Astrocyte of the spinal cord (primary cell): Measurements from ENCODE around the gene SMIM22.

ENCODE experiments used
- DNase-seq: peaks from one replicate; pipeline ENCODE4 v3.0.0; 2011; ENCODE audit warnings: low read depth, low spot score
- H3K4me3 ChIP-seq: 2 replicates; pipeline ENCODE4 v1.5.1; 2011; ENCODE audit warnings: low read depth, mild to moderate bottlenecking, low read length, moderate library complexity
- CTCF ChIP-seq: IDR thresholded peaks from 2 replicates; pipeline ENCODE4 v1.5.1; 2012; ENCODE audit warnings: low read depth, mild to moderate bottlenecking, low read length, inconsistent platforms
- in situ Hi-C: cut with HindIII; loops from 2 replicates; pipeline ENCODE4 v1.10.0; 2017; ENCODE audit warnings: low sequenced_read_pairs

Gene SMIM22

GRCh38 chr16:4795181-4795827 is at the start of gene SMIM22:
Gene SMIM22, plus strand, starts transcription at chr16:4795369. Its CDS starts 366 bp downstream, at chr16:4795735.
- H3K4me3 ChIP-seq: no peak within 1 kb of the TSS
- in situ Hi-C loops: no loop called here
- no peak for DNase-seq
- TF ChIP-seq CTCF: no peak

DNA sequence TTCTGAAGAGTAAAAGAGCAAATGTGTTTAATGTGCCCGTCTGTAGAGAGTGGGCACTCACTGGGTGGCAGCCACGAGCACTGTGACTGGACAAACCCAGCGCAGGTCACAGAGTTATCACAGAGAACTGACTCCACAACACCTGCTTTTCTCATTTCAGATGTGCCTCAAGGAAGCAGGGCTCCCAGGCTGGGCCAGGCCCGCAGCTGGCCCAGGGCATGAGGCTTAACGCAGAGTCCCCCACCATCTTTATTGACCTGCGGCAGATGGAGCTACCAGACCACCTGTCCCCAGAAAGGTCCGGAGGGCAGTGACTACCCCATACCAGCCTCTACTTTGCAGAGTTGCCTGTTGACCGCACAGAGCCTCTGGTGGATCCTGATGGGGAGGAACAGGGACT is 49.0 kb upstream of the SMIM22 start:
- in situ Hi-C loops: no loop called here
- no peak for DNase-seq
- TF ChIP-seq CTCF: no peak
- no peak overlapping the region for H3K4me3 ChIP-seq

- TF ChIP-seq CTCF: no peak
- DNase-seq: no peak
- no peak overlapping the region for H3K4me3 ChIP-seq
- in situ Hi-C loops: no loop called here
Observed at GRCh38 chr16:4746991-4747574, 48.1 kb upstream of the SMIM22 start.

GRCh38 chr16:4747906-4748681 is 47.1 kb upstream of the SMIM22 start:
- no peak for TF ChIP-seq CTCF
- no peak overlapping the region for H3K4me3 ChIP-seq
- in situ Hi-C loops: no loop called here

GRCh38 chr16:4748682-4749411 is 46.3 kb upstream of the SMIM22 start:
- no peak for DNase-seq
- no peak overlapping the region for H3K4me3 ChIP-seq
- in situ Hi-C loops: no loop called here
- TF ChIP-seq CTCF: no peak

More at GRCh38 chr16:4747906-4748681, 47.1 kb upstream of the SMIM22 start:
- DNase-seq: no peak

DNA sequence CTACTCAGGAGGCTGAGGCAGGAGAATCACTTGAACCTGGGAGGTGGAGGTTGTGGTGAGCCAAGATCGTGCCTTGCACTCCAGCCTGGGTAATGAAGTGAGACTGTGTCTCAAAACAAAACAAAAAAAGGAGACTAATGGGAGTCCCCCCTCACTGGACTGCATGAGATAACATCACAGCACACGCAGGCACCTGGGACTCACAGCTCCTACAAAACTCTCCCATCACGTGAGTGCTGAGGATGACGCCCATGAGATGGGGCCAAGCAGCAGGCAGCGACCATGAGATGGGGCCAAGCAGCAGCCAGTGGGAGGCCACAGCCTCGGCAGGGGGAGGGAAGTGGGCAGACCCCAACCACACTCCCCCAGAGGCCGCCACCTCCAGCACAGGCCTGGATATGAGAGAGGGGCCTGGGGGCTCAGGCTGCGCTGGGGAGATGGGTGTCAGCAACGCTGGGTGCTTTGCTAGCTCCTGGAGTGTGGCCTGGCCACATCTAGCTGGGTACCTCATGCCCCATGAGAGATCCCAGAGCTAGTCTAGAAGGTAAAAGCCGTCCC is 45.4 kb upstream of the SMIM22 start:
- DNase-seq: no peak
- no peak overlapping the region for H3K4me3 ChIP-seq
- in situ Hi-C loops: no loop called here
- no peak for TF ChIP-seq CTCF
